ENCODE measurements around the gene EBI3. TPM values are rescaled to one million over a fixed set of nuclear protein-coding genes. Genes with fewer than 3 reads are reported as not detected.
"Not testable (repeated sequence)": the region's sequence is repeated elsewhere in the genome, so short reads cannot be mapped to it uniquely, and the experiment has no call there.

Gene EBI3
- total RNA-seq, 1 donor: 0.27 TPM

DNA sequence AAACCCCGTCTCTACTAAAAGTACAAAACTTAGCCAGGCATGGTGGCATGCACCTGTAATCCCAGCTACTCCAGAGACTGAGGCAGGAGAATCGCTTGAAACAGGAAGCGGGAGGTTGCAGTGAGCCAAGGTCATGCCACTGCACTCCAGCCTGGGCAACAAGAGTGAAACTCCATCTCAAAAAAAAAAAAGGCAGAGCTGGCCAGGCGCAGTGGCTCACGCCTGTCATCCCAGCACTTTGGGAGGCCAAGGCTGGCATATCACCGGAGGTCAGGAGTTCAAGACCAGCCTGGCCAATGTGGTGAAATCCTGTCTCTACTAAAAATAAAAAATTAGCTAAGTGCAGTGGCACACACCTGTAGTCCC is 45.0 kb downstream of the EBI3 start:
- DNase-seq (ENCODE audit: low read depth in 2 of 3, low spot score in 2 of 3): not testable (repeated sequence)

GRCh38 chr19:4277191-4277696 is 47.9 kb downstream of the EBI3 start:
- no peak for DNase-seq (ENCODE audit: low read depth in 2 of 3, low spot score in 2 of 3)

DNA sequence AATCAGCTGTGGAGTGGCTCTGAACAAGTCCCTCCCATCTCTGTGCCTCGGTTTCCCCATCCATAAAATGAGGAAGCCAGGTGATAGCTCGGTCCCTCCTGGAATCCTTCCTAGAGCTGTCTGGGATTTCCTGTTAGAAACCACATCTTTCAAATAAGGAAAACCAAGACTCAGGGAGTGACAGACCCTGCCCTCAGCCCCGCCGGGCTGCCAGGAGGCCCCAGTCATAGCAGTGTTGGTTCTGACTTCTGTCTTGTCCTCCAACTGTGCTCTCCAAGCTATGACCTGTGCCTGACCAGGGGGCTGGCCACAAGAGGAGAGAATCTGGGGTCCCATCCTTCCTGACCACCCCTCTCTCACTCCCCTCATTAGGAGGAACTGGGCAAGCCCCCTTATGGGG is 48.7 kb downstream of the EBI3 start:
- no peak for DNase-seq (ENCODE audit: low read depth in 2 of 3, low spot score in 2 of 3)

DNA sequence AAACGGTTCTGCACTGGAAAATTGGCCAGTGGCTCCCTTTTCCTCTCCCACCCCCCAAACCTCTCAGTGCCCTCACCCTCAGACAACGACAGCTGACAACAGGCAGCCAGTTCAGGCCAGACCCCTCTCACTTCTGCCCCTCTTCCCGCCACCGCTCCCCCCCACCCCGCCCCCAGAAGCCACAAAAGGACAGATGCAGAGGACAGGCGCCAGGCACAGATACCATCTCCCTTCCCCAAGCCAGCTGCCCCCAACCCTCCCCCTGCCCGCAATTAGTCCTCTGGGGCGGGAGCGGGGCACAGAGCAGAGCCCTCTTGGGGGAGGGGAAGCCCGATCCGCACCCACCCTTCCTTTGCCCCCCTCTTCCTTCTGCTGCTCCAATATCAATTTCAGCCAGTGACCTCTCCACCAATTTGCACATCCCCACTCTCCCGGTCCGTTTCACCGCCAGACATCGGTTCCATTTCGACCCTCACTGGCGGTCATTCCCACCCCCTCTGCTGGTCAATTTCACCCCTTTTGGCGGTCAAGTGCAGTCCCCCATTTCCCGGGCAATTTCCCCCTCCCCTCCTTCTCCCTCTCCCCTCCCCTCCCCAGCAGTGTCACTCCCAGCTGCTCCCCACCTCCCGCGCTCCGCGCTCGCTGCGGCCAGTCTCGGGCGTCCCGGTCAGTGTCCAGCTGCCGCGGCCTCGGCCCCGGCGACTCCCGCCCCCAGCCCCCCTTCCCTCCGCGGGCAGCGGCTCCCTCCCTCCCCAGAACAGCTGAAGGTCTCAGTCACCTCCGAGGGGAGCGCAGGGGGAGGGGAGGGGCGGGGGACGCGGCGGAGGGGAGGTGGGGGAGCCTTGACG is 49.3 kb downstream of the EBI3 start, which contains the start of gene SHD:
SHD (plus strand) TSS at position 848 of the 848 bp plus-strand sequence. CDS start 798 bp downstream, outside the sequence.
- DNase-seq (ENCODE audit: low read depth in 2 of 3, low spot score in 2 of 3): peak in 1 of 3 donors; percentile 60

DNA sequence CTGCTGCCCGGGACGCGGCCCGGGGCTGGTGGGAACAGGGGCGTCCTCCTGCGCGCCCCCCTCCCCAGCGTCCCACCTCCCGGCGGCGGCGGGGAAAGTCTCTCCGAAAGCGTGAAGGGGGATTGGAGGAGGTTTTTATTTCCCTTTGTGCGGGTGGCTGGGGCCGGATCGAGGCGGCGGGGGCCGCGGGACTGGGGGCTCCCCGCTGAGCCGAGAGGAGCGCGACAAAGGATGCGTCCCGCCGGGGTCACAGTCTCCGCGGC is 49.9 kb downstream of the EBI3 start:
- DNase-seq (ENCODE audit: low read depth in 2 of 3, low spot score in 2 of 3): no peak

DNA sequence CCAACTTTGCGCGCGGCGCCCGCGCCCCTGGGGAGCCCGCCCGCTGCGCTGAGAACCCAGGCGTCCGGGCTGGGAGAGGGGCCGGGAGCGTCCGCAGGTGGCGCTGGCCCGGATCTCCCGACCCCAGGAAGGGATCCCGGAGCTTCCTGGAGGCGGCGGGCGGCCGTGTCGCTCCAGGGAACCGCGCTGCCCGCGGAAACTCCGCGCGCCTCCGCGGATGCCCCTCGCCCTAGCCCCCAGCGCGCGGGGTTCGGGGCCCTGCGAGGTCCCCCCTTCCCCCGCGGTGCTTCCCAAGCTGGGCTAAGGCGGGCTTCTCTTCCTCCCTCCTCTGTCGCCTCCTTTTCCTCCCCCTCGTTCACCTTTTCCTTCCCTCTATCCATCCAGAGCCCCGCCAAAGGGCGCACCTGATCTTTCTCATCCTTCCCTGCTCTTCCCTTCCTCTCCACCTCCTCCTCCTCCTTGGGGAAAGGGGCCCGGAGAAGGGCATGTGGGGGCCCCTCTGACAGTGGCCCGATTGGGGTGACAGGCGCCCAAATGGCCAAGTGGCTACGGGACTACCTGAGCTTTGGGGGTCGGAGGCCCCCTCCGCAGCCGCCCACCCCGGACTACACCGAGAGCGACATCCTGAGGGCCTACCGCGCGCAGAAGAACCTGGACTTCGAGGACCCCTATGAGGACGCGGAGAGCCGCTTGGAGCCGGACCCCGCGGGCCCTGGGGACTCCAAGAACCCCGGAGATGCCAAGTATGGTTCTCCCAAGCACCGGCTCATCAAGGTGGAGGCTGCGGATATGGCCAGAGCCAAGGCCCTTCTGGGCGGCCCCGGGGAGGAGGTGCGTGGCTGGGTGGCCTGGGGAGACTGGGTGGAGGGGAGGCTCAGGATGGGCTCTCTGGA is 50.5 kb downstream of the EBI3 start:
- no peak for DNase-seq (ENCODE audit: low read depth in 2 of 3, low spot score in 2 of 3)

DNA sequence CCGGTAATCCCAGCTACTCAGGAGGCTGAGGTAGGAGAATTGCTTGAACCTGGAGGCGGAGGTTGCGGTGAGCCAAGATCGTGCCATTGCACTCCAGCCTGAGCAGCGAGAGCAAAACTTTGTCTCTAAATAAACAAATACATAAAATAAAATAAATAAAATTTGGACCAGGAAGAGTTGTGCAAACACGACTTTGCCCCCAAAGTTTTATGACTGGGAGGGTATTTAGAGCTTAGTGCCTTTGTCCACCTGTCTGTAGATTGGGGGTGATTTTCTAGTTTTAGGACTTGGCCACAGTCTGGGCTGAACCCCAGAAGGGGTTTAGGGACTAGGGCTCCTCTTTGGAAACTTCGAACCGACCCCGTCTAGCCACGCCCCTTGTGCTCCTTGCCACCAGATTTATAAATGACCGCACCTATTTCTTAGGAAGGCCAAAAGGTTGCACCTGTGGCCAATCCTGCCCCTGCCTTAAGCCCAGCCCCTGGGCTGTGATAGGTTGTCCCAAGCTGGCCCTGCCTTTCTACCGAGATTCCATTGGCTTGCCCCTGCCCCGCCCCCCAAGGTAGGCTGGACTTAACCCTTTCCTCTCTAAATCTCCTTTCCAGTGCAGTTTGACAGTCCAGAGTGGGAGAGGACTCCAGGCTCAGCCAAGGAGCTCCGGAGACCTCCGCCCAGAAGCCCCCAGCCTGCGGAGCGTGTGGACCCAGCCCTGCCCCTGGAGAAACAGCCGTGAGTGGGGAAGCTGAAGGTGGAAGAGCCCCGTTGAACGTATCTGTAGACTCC is 55.0 kb downstream of the EBI3 start:
- DNase-seq (ENCODE audit: low read depth in 2 of 3, low spot score in 2 of 3): no peak

GRCh38 chr19:4284974-4285373 is 55.7 kb downstream of the EBI3 start:
- no peak for DNase-seq (ENCODE audit: low read depth in 2 of 3, low spot score in 2 of 3)

DNA sequence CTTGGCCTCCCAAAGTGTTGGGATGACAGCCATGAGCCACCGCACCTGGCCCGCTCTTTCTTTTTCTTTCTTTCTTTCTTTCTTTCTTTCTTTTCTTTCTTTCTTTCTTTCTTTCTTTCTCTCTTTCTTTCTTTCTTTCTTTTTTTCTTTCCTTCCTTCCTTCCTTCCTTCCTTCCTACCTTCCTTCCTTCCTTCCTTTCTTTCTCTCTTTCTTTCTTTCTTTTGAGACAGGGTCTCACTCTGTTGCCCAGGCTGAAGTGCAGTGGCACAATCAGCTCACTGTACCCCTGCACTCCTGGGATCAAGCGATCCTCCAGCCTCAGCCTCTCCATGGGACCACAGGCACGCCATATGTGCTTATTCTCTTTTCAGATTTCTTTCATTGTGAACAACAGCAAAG is 56.8 kb downstream of the EBI3 start:
- not testable (repeated sequence) for DNase-seq (ENCODE audit: low read depth in 2 of 3, low spot score in 2 of 3)

Other genes with a start within 250 kb of the EBI3 start
- 7,662 TPM for gene EEF2, start 244.1 kb upstream of the EBI3 start, total RNA-seq
- 21.8 TPM for gene PIAS4, start 221.8 kb upstream of the EBI3 start, total RNA-seq
- gene ZBTB7A, start 162.6 kb upstream of the EBI3 start, total RNA-seq: 31.2 TPM
- 136 TPM for gene MAP2K2, start 105.4 kb upstream of the EBI3 start, total RNA-seq
- gene CREB3L3, start 75.9 kb upstream of the EBI3 start, total RNA-seq: under 0.01 TPM
- 15.3 TPM for gene SIRT6, start 47.0 kb upstream of the EBI3 start, total RNA-seq
- gene ANKRD24, start 46.8 kb upstream of the EBI3 start, total RNA-seq: 0.27 TPM
- gene YJU2, start 17.6 kb downstream of the EBI3 start, total RNA-seq: 48.5 TPM
- 2.4 TPM for gene SHD, start 49.7 kb downstream of the EBI3 start, total RNA-seq
- 36.1 TPM for gene TMIGD2, start 72.9 kb downstream of the EBI3 start, total RNA-seq
- gene FSD1, start 75.1 kb downstream of the EBI3 start, total RNA-seq: 4.6 TPM
- gene STAP2, start 109.3 kb downstream of the EBI3 start, total RNA-seq: 3.8 TPM
- gene MPND, start 114.0 kb downstream of the EBI3 start, total RNA-seq: 22.4 TPM
- gene SH3GL1, start 171.0 kb downstream of the EBI3 start, total RNA-seq: 25.9 TPM
- gene CHAF1A, start 173.1 kb downstream of the EBI3 start, total RNA-seq: 35.3 TPM
- gene UBXN6, start 228.3 kb downstream of the EBI3 start, total RNA-seq: 69.7 TPM
- 30.2 TPM for gene HDGFL2, start 242.8 kb downstream of the EBI3 start, total RNA-seq